ENCODE measurements around the gene SYNPO. TPM values are rescaled to one million over a fixed set of nuclear protein-coding genes. Genes with fewer than 3 reads are reported as not detected.

The SYNPO gene
- total RNA-seq, 1 experiment from 2014 or later: 1.2 TPM

DNA sequence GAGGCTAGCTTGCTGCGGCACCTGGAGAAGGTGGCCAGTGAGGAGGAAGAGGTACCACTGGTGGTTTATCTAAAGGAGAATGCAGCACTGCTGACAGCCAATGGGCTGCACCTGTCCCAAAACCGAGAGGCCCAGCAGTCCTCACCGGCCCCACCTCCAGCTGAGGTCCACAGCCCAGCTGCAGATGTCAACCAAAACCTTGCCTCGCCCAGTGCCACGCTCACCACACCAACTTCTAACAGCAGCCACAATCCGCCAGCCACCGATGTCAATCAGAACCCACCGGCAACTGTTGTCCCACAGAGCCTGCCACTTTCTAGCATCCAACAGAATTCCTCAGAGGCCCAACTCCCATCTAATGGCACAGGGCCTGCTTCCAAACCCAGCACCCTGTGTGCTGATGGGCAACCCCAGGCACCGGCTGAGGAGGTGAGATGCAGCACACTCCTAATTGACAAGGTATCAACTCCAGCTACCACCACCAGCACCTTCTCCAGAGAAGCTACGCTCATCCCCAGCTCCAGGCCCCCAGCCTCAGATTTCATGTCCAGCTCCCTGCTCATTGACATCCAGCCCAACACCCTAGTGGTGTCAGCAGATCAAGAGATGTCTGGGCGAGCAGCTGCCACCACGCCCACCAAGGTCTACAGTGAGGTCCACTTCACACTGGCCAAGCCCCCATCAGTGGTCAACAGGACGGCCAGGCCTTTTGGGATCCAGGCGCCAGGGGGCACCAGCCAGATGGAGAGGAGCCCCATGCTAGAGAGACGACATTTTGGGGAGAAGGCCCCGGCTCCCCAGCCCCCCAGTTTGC, 8.0 kb downstream of the SYNPO start:
- no peak for DNase-seq (ENCODE audit: low read depth)

DNA sequence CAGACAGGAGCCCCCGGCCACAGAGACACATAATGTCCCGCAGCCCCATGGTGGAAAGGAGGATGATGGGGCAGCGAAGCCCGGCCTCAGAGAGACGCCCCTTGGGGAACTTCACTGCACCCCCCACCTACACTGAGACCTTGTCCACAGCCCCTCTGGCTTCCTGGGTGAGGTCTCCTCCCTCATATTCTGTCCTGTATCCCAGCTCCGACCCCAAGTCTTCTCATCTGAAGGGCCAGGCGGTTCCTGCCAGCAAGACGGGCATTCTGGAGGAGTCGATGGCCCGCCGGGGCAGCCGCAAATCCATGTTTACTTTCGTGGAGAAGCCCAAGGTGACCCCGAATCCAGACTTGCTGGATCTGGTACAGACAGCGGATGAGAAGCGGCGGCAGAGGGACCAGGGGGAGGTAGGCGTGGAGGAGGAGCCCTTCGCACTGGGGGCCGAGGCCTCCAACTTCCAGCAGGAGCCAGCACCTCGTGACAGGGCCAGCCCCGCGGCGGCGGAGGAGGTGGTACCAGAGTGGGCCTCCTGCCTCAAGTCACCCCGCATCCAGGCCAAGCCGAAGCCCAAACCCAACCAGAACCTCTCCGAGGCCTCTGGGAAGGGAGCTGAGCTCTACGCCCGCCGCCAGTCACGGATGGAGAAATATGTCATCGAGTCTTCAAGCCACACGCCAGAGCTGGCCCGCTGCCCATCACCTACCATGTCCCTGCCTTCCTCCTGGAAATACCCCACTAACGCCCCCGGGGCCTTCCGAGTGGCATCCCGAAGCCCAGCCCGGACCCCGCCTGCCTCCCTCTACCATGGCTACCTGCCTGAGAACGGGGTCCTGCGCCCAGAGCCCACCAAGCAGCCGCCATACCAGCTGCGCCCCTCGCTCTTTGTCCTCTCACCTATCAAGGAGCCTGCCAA, 8.9 kb downstream of the SYNPO start:
- DNase-seq (ENCODE audit: low read depth): no peak
- in situ Hi-C loops (cut with HindIII; ENCODE audit: low pct_unique_long_range_greater_than_20kb, low sequenced_read_pairs): no loop called here

More for the DNA sequence above, 8.0 kb downstream of the SYNPO start:
- in situ Hi-C loops (cut with HindIII; ENCODE audit: low pct_unique_long_range_greater_than_20kb, low sequenced_read_pairs): no loop called here

DNA sequence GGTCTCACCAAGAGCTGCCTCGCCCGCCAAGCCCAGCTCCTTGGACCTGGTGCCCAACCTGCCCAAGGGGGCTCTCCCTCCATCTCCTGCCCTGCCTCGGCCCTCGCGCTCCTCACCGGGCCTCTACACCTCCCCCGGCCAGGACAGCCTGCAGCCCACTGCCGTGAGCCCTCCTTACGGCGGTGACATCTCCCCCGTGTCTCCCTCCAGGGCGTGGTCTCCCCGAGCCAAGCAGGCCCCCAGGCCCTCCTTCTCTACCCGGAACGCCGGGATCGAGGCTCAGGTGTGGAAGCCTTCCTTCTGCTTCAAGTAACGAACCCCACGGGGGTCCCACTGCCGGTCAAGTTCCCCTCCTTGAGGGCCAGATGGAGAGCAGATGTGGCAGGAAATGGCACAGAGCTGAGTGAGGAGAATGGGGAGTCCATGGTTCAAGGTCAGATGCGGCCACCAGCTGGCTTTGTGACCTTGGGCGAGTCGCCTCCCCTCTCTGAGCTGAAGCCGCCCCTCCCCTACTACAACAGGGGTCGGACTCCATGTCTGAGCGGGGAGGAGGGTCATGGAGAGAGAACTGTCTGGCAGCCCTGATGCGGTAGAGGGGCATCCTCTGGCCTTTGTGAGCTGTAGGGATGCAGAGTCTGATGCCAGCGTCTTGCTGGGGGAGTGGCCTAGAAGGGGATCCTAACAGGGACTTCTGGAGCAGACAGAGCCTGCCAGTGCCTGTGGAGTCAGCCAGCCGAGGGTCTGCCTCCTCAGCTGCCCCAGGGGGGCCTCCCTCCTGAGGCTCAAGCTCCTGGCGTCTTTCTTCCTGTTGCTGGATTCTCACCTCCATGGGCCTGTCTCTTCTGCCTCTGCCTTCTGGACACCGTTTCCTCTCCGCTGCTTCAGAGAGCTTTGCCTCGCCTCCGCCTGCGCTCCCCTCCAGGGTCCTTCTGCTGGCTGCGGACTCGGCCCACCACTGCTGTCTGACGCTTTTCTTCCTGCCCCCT, 9.9 kb downstream of the SYNPO start:
- DNase-seq (ENCODE audit: low read depth): no peak
- in situ Hi-C loops (cut with HindIII; ENCODE audit: low pct_unique_long_range_greater_than_20kb, low sequenced_read_pairs): no loop called here

DNA sequence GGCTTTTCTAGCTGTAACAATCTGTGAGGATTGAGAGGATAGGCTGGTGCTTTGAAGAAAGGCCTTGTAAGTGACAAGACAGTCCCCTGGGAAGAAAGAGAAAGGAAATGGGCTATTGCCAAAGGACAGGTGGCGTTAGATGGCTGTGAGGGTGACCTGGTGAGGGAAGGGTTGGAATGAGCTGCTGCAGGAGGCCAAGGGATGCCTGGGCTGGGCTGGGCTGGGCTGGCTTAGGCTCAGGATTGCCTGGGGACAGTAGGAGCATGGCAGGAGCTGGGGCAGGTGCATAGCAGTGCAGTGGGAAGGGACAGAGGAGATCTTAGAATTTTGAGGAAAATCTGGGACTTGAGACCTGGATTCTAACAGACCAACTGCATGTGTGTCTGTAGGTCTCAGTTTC, 10.9 kb downstream of the SYNPO start:
- in situ Hi-C loops (cut with HindIII; ENCODE audit: low pct_unique_long_range_greater_than_20kb, low sequenced_read_pairs): no loop called here
- DNase-seq (ENCODE audit: low read depth): no peak

DNA sequence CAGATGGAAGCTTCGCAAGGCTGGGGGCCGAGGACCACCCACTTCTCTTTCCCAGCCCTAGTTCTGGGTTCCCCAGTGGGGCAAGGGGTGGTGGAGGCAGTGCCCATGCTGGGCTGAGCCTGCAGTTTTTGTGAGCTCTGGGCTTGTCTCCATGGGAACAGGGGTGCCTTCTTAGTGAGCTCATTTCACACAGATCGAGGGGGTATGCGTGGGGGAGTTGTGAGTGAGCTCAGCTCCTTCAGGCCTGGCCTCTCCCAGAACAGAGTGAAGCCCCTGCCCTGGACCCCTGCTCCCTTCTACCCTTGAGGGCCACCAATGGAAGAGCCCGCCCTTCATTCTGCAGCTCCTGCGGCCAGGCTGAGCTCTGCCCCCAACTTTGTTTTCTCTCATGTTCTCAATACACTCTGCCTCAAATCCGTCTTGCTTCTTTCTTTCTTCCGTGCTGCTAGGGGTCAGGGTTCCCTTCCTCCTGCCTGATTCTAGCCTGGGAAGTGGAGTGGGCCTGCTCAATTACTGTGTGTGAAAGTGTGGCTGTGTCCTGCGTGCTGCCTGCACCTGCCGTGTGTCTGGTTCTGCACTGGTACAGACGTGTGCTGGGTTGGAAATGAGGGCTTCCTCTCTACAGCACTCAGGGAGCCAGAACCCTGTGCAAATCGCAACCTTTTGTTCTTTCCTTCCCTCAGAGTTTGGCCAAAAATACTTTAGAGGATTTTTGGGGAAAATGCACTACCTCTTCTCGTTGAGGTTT, 11.6 kb downstream of the SYNPO start:
- no peak for DNase-seq (ENCODE audit: low read depth)
- in situ Hi-C loops (cut with HindIII; ENCODE audit: low pct_unique_long_range_greater_than_20kb, low sequenced_read_pairs): no loop called here

DNA sequence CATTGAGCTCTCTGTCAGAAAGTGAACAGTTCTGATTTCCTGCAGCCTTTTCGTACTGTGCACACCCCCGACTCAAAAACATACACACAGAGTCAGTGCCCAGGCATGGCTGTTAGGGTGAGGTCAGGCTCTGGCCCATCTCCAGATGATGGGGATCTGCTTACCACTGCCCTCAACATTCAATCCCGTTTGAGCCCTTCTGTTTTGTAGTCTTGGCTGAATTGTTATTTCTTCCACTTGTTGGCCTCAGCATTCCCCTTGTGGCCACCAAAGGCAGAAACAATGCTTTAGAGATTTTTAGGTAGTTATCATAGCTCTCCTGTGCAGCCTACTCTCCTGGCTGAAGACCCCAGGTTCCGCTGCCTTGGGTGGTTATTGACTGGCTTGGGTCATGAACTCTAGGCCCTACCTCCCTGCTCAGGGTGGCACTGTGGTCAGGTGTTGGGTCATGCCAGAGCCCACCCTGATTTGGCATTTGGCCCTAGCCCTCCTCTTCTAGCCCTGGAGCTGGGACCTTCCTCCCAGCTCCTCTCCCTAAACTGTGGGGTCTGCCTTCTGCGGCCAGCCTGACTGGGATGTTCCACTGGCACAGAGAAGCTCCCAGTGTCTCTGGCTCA, 12.8 kb downstream of the SYNPO start:
- DNase-seq (ENCODE audit: low read depth): no peak
- in situ Hi-C loops (cut with HindIII; ENCODE audit: low pct_unique_long_range_greater_than_20kb, low sequenced_read_pairs): no loop called here

DNA sequence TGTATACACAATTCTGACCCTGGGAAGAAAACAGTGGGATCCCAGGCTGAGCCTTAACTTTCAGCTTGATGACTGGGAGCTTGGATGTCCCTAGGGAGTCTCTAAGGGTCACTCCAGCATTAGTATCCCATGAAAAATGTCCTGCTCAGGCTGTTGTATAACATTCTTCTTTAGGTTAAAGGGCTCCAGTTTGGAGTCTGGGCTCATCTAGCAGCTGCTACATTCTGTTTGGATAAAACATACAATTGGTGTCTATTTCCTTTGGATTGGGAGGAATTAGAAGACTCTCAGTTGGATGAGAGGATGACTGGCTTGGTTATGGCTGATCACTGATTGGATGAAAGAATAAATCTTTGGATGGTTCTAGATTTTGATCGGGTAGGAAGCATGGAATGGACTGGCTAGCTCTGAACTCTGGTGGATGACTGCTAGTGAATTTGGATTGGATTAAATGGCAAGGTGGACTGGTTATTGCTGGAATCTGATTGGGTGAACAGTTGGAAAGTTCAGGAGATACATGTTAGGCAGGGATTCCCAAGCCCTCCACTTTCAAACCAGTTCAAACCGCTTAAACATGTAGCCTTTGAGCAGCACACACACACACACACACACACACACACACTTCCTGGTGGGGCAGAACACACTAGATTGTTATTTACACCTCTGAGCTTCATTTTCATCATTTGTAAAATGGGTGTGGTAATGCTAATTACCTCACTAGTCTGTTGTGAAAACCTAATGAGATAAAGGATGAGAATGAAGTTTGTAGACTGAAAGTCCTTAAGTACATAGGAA, 13.5 kb downstream of the SYNPO start:
- no peak for DNase-seq (ENCODE audit: low read depth)
- in situ Hi-C loops (cut with HindIII; ENCODE audit: low pct_unique_long_range_greater_than_20kb, low sequenced_read_pairs): no loop called here

- in situ Hi-C loops (cut with HindIII; ENCODE audit: low pct_unique_long_range_greater_than_20kb, low sequenced_read_pairs): no loop called here
- DNase-seq (ENCODE audit: low read depth): no peak
Measured at GRCh38 chr5:150655221-150655620, 14.8 kb downstream of the SYNPO start.

- peak; percentile 56 for DNase-seq (ENCODE audit: low read depth)
- in situ Hi-C loops (cut with HindIII; ENCODE audit: low pct_unique_long_range_greater_than_20kb, low sequenced_read_pairs): no loop called here
Measured at GRCh38 chr5:150656191-150657132, 16.0 kb downstream of the SYNPO start.

DNA sequence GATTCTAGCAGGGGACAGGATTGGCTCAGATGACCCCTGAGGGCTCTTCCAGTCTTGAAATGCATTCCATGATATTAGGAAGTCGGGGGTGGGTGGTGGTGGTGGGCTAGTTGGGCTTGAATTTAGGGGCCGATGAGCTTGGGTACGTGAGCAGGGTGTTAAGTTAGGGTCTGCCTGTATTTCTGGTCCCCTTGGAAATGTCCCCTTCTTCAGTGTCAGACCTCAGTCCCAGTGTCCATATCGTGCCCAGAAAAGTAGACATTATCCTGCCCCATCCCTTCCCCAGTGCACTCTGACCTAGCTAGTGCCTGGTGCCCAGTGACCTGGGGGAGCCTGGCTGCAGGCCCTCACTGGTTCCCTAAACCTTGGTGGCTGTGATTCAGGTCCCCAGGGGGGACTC, 17.7 kb downstream of the SYNPO start:
- no peak for DNase-seq (ENCODE audit: low read depth)
- in situ Hi-C loops (cut with HindIII; ENCODE audit: low pct_unique_long_range_greater_than_20kb, low sequenced_read_pairs): no loop called here

- no peak for DNase-seq (ENCODE audit: low read depth)
- in situ Hi-C loops (cut with HindIII; ENCODE audit: low pct_unique_long_range_greater_than_20kb, low sequenced_read_pairs): no loop called here
Measured at GRCh38 chr5:150658699-150659265, 18.3 kb downstream of the SYNPO start.

- DNase-seq (ENCODE audit: low read depth): no peak
- in situ Hi-C loops (cut with HindIII; ENCODE audit: low pct_unique_long_range_greater_than_20kb, low sequenced_read_pairs): no loop called here
Measured at GRCh38 chr5:150659360-150660107, 19.1 kb downstream of the SYNPO start.

DNA sequence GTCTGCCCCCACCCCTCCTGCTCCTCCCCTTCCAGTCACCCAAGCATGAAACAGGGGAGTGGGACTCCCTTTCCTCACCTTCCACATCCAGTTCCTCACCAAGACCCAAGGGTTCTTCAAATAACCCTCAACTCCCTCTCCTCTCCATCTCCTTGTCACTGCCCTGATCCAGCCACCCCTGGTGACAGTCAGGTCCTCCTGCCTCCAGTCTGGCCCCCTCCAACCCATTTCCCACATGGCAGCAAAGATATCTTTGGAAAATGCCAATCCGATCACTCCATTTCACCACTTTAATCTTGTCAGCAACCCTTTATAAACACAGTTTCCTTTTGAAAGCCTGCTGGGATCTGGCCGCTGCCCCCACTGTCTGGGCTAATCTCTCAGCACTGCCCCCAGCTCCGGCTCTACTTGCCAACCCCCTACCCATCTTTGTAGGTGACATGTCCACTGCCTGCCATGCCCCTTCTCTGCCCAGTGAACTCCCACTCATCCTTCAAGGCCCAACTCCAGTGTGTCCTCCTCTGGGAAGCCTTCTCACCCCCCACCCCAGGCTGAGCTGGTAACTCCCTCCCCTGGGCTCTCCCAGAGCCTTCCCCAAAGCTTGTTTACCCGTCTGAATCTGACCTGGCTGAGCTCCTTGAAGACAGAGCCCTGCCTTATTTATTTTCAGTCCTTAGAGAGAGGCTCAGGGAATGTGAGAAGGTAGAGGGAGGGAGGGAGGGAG, 19.8 kb downstream of the SYNPO start:
- in situ Hi-C loops (cut with HindIII; ENCODE audit: low pct_unique_long_range_greater_than_20kb, low sequenced_read_pairs): no loop called here
- DNase-seq (ENCODE audit: low read depth): no peak

DNA sequence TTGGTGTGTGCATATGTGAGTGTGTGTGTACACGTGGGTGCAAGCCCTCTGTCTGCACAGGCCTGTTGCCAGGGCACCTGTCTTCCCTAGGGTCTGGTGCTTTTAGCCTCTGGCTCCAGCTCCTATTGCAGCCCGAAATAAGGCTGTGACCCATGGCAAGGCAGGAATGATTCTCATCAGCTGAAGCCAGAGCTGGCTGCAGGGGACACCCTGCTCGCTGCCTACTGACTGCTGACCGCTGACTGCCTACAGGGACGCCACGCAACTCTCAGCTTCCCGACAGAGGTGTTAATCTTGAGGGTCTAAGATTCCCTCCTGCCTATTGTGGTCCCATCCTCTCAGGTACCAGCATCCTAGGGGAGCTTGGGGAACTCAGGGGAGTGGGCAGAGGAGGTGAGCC, 20.6 kb downstream of the SYNPO start, which contains the start of gene MYOZ3:
Gene MYOZ3, plus strand, starts transcription at position 166 of the 400 bp plus-strand sequence. CDS start 1,691 bp downstream, outside the sequence.
- no peak for DNase-seq (ENCODE audit: low read depth)
- in situ Hi-C loops (cut with HindIII; ENCODE audit: low pct_unique_long_range_greater_than_20kb, low sequenced_read_pairs): no loop called here
